ENCODE measurements around the gene ZNF76.

Gene ZNF76

DNA sequence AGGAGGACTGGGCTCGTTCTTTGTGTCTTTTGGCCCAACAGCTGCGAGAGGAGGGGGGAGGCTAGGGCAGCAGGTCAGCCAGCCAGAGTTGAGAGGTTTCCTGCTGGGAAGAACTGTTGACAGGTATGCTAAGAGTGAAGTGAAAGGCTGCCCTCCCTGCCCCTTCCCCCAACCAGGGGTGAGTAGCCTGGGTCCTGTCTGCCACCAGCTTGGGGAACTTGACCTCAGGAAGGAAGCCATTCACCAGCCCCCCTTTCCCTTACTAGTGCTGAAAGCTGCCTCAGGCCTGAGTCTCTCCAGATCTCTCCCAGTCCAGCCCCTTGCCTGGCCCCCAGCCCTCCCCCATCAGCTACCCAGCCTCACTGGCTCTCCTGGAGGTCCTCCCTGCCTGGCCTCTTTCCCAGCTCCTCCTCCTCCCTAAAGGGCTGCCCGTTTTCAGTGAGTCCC lies 20.7 kb upstream of the ZNF76 start:
- peaks cover 7% of the 10 kb centered on the region for H3K4me1 ChIP-seq (ENCODE audit: control insufficient read depth, insufficient read depth, low read length)
- no peak overlapping the region for H3K4me3 ChIP-seq (ENCODE audit: low read length)
- no peak overlapping the region for H3K9ac ChIP-seq (ENCODE audit: low read length)
- H3K27me3 ChIP-seq (replicated peaks; ENCODE audit: control insufficient read depth, insufficient read depth, low read length) = no peaks in the 10 kb centered on the region
- H3K9me3 ChIP-seq (ENCODE audit: control insufficient read depth, low read length) = peaks cover 4% of the 10 kb centered on the region
- no peak for DNase-seq (ENCODE audit: low read depth)
- H3K36me3 ChIP-seq (ENCODE audit: control insufficient read depth, insufficient read depth, low read length, severe bottlenecking) = peaks cover 22% of the 10 kb centered on the region

DNA sequence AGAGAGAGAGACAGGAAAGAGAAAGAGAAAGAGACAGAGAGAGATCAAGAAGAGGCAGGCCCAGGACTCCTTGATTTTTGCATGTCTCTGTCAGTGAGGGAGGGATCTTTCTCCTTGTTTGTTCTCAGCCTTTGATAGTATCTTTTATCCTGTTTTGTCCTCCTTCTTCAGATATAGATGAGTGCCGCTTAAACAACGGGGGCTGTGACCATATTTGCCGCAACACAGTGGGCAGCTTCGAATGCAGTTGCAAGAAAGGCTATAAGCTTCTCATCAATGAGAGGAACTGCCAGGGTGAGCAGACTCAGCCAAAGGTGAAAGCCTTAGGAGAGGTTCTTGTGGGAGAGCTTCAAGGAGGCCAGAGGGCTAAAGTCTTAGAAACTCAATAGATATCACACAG lies 20.0 kb upstream of the ZNF76 start:
- no peaks in the 10 kb centered on the region for H3K27me3 ChIP-seq (replicated peaks; ENCODE audit: control insufficient read depth, insufficient read depth, low read length)
- H3K4me1 ChIP-seq (ENCODE audit: control insufficient read depth, insufficient read depth, low read length) = peaks cover 7% of the 10 kb centered on the region
- DNase-seq (ENCODE audit: low read depth) = no peak
- no peak overlapping the region for H3K4me3 ChIP-seq (ENCODE audit: low read length)
- no peak overlapping the region for H3K9ac ChIP-seq (ENCODE audit: low read length)
- peaks cover 19% of the 10 kb centered on the region for H3K36me3 ChIP-seq (ENCODE audit: control insufficient read depth, insufficient read depth, low read length, severe bottlenecking)
- H3K9me3 ChIP-seq (ENCODE audit: control insufficient read depth, low read length) = peaks cover 4% of the 10 kb centered on the region

DNA sequence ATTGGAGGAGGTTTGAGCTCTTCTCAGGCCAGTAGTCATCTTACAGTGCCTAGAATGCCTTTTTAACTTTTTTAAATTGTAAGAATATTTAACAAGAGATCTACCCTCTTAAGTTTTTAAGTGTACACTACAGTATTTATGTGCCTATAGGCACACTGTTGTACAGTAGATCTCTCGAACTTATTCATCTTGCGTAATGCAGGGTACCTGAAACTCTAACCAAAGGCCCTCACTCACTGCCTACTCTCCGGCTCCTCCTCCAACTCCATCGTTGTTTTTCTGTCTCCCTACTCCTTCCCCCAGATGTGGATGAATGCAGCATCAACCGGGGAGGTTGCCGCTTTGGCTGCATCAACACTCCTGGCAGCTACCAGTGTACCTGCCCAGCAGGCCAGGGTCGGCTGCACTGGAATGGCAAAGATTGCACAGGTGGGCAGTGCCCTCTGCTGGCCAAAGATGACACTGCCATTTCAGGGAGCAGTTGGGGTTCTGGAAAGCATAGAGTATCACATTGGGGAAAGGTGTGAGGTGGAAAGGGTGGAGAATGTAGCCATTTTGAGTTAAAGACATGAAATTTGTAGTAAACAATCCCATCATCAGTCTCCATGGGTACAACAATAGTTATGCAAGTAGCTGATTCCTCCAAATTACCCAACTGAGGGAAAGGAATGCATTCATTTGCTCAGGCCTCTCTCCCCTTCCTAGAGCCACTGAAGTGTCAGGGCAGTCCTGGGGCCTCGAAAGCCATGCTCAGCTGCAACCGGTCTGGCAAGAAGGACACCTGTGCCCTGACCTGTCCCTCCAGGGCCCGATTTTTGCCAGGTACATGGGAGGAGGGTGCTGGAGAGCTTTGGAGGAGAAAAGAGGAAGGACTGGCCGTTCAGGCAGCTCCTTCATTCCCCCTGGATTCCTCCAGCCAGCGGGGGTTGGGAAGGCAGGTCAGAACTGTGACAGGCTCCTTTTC lies 18.4 kb upstream of the ZNF76 start:
- H3K36me3 ChIP-seq (ENCODE audit: control insufficient read depth, insufficient read depth, low read length, severe bottlenecking) = peaks cover 33% of the 10 kb centered on the region
- no peaks in the 10 kb centered on the region for H3K27me3 ChIP-seq (replicated peaks; ENCODE audit: control insufficient read depth, insufficient read depth, low read length)
- no peaks in the 10 kb centered on the region for H3K9me3 ChIP-seq (ENCODE audit: control insufficient read depth, low read length)
- peak; percentile 79 for DNase-seq (ENCODE audit: low read depth)
- H3K4me1 ChIP-seq (ENCODE audit: control insufficient read depth, insufficient read depth, low read length) = peaks cover 7% of the 10 kb centered on the region
- no peak overlapping the region for H3K4me3 ChIP-seq (ENCODE audit: low read length)
- no peak overlapping the region for H3K9ac ChIP-seq (ENCODE audit: low read length)

DNA sequence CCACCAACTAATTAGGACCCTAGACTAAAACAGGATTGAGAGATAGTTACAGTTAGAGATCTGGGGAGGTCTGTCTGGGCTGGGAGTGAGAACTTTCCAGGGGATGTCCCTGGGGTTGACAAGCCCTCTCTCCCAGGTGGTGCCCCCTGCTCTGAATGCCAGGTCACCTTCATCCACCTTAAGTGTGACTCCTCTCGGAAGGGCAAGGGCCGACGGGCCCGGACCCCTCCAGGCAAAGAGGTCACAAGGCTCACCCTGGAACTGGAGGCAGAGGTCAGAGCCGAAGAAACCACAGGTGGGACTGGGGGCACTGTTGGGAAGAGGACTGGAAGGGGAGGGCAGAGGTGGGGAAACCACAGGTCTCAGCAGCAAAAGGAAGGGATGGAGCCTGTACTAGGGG lies 17.0 kb upstream of the ZNF76 start:
- no peaks in the 10 kb centered on the region for H3K27me3 ChIP-seq (replicated peaks; ENCODE audit: control insufficient read depth, insufficient read depth, low read length)
- H3K9me3 ChIP-seq (ENCODE audit: control insufficient read depth, low read length) = no peaks in the 10 kb centered on the region
- H3K36me3 ChIP-seq (ENCODE audit: control insufficient read depth, insufficient read depth, low read length, severe bottlenecking) = peaks cover 37% of the 10 kb centered on the region
- H3K4me1 ChIP-seq (ENCODE audit: control insufficient read depth, insufficient read depth, low read length) = peaks cover 7% of the 10 kb centered on the region
- no peak for DNase-seq (ENCODE audit: low read depth)
- no peak overlapping the region for H3K9ac ChIP-seq (ENCODE audit: low read length)
- no peak overlapping the region for H3K4me3 ChIP-seq (ENCODE audit: low read length)

DNA sequence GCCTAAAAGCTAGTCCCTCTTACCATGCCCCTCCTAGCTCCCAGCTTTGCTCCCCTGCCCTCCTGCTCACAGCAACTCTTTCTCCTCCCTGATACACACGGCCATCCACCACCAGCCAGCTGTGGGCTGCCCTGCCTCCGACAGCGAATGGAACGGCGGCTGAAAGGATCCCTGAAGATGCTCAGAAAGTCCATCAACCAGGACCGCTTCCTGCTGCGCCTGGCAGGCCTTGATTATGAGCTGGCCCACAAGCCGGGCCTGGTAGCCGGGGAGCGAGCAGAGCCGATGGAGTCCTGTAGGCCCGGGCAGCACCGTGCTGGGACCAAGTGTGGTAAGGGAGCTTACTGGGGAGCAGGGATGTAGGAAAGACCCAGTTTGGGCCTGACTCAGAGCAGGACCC lies 16.6 kb upstream of the ZNF76 start:
- DNase-seq (ENCODE audit: low read depth) = no peak
- Histone ChIP-seq H3K36me3 (ENCODE audit: control insufficient read depth, insufficient read depth, low read length, severe bottlenecking) (peaks cover 37% of the 10 kb centered on the region), H3K27me3 (replicated peaks; ENCODE audit: control insufficient read depth, insufficient read depth, low read length) (no peaks in the 10 kb centered on the region)

DNA sequence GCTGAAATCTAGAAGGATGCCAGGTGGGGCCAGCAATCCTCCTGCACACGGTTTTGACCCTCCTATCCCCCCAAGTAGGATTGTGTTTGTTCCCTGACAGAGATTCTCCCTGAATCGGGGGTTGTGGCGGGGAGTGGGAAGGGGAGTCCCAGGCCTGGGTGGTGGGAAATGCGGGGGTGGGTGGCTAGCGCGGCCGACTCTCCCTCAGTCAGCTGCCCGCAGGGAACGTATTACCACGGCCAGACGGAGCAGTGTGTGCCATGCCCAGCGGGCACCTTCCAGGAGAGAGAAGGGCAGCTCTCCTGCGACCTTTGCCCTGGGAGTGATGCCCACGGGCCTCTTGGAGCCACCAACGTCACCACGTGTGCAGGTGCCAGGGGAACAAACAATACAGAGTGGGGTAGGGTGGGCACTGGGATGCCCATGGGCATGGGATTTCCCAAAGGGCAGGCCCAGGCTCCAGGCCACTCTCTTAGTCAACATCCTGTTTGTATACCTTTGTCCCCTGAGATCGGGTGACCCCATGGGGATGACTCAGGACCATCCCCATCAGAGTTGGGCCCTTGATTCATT lies 16.1 kb upstream of the ZNF76 start:
- Histone ChIP-seq H3K4me3 (ENCODE audit: low read length) (no peak overlapping the region), H3K4me1 (ENCODE audit: control insufficient read depth, insufficient read depth, low read length) (peaks cover 10% of the 10 kb centered on the region), H3K27me3 (replicated peaks; ENCODE audit: control insufficient read depth, insufficient read depth, low read length) (no peaks in the 10 kb centered on the region), H3K36me3 (ENCODE audit: control insufficient read depth, insufficient read depth, low read length, severe bottlenecking) (peaks cover 34% of the 10 kb centered on the region), H3K9ac (ENCODE audit: low read length) (no peak overlapping the region), H3K9me3 (ENCODE audit: control insufficient read depth, low read length) (no peaks in the 10 kb centered on the region)
- DNase-seq (ENCODE audit: low read depth) = no peak

More for the DNA sequence above, 16.6 kb upstream of the ZNF76 start:
- Histone ChIP-seq H3K9ac (ENCODE audit: low read length) (no peak overlapping the region), H3K4me3 (ENCODE audit: low read length) (no peak overlapping the region), H3K4me1 (ENCODE audit: control insufficient read depth, insufficient read depth, low read length) (peaks cover 7% of the 10 kb centered on the region), H3K9me3 (ENCODE audit: control insufficient read depth, low read length) (no peaks in the 10 kb centered on the region)

DNA sequence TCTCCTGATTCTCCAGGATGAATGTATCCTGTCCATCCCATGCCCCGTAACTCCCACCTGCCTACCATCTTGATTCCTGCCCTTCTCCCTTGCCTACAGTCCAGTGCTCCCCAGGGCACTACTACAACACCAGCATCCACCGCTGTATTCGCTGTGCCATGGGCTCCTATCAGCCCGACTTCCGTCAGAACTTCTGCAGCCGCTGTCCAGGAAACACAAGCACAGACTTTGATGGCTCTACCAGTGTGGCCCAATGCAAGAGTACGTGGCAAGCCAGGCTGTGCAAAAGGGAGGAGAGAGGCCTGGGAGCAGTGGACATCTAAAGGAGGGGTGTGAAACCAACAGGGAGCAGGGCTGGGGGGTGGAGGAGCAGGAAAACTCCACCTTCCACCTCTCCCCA lies 15.0 kb upstream of the ZNF76 start:
- Histone ChIP-seq H3K4me1 (ENCODE audit: control insufficient read depth, insufficient read depth, low read length) (peaks cover 19% of the 10 kb centered on the region), H3K27me3 (replicated peaks; ENCODE audit: control insufficient read depth, insufficient read depth, low read length) (no peaks in the 10 kb centered on the region), H3K4me3 (ENCODE audit: low read length) (no peak overlapping the region), H3K9me3 (ENCODE audit: control insufficient read depth, low read length) (no peaks in the 10 kb centered on the region), H3K9ac (ENCODE audit: low read length) (no peak overlapping the region), H3K36me3 (ENCODE audit: control insufficient read depth, insufficient read depth, low read length, severe bottlenecking) (peaks cover 33% of the 10 kb centered on the region)
- DNase-seq (ENCODE audit: low read depth) = no peak

DNA sequence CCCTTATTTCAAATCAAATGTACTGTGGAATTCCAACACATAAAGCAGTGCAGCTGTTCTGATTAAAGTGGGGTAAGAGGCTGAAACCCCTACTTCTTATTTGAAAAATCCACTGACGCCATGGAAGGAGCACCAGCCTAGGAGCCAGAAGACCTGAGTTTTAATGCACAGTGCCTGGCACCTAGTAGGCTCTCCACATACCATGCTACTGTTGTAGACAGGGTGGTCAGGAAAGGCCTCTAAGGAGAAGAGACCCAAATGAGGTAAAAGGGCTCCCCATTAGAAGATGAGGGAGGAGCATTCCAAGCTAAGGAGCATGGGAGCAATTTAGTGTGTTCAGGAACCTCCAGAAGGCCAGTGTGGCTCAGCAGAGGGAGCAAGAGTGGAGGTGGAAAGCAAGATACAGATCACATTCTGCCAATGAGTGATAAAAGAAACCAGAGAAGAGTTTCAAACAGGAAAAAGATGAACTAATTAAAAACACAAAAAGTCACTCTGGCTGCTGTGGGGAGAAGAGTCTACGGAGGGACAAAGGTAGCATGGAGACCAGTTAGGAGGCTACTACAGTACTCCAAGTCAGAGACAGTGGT lies 11.8 kb upstream of the ZNF76 start:
- DNase-seq (ENCODE audit: low read depth) = no peak
- H3K4me3 ChIP-seq (ENCODE audit: low read length) = no peak overlapping the region
- no peak overlapping the region for H3K9ac ChIP-seq (ENCODE audit: low read length)
- no peaks in the 10 kb centered on the region for H3K27me3 ChIP-seq (replicated peaks; ENCODE audit: control insufficient read depth, insufficient read depth, low read length)
- peaks cover 14% of the 10 kb centered on the region for H3K4me1 ChIP-seq (ENCODE audit: control insufficient read depth, insufficient read depth, low read length)
- H3K9me3 ChIP-seq (ENCODE audit: control insufficient read depth, low read length) = no peaks in the 10 kb centered on the region
- H3K36me3 ChIP-seq (ENCODE audit: control insufficient read depth, insufficient read depth, low read length, severe bottlenecking) = peaks cover 27% of the 10 kb centered on the region

DNA sequence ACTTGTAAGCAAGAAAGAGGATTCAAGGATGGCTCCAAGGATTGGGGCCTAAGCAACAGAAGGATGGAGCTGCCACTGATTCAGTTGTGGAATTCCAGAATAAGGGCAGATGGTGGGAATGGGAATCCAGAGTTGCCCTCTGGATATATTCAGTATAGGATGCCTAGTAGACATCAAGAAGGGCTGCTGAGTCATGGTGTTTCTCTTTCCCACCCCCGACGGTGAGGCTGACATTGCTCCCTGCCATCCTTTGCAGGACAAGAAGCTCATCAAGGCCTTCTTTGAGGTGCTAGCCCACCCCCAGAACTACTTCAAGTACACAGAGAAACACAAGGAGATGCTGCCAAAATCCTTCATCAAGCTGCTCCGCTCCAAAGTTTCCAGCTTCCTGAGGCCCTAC lies 11.2 kb upstream of the ZNF76 start:
- no peaks in the 10 kb centered on the region for H3K27me3 ChIP-seq (replicated peaks; ENCODE audit: control insufficient read depth, insufficient read depth, low read length)
- H3K36me3 ChIP-seq (ENCODE audit: control insufficient read depth, insufficient read depth, low read length, severe bottlenecking) = peaks cover 27% of the 10 kb centered on the region
- no peak for DNase-seq (ENCODE audit: low read depth)
- no peaks in the 10 kb centered on the region for H3K9me3 ChIP-seq (ENCODE audit: control insufficient read depth, low read length)
- no peak overlapping the region for H3K9ac ChIP-seq (ENCODE audit: low read length)
- peaks cover 14% of the 10 kb centered on the region for H3K4me1 ChIP-seq (ENCODE audit: control insufficient read depth, insufficient read depth, low read length)
- H3K4me3 ChIP-seq (ENCODE audit: low read length) = no peak overlapping the region

DNA sequence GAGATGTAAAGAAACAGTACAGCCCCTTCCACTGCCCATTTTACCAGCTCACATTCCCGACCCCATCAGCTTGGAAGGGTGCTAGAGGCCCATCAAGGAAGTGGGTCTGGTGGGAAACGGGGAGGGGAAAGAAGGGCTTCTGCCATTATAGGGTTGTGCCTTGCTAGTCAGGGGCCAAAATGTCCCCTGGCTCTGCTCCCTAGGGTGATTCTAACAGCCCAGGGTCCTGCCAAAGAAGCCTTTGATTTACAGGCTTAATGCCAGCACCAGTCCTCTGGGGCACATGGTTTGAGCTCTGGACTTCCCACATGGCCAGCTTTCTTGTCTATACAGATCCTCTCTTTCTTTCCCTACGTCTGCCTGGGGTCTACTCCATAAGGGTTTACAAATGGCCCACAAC lies 10.6 kb upstream of the ZNF76 start:
- H3K4me1 ChIP-seq (ENCODE audit: control insufficient read depth, insufficient read depth, low read length) = peaks cover 14% of the 10 kb centered on the region
- DNase-seq (ENCODE audit: low read depth) = no peak
- no peak overlapping the region for H3K4me3 ChIP-seq (ENCODE audit: low read length)
- peaks cover 23% of the 10 kb centered on the region for H3K36me3 ChIP-seq (ENCODE audit: control insufficient read depth, insufficient read depth, low read length, severe bottlenecking)
- H3K9ac ChIP-seq (ENCODE audit: low read length) = no peak overlapping the region
- no peaks in the 10 kb centered on the region for H3K9me3 ChIP-seq (ENCODE audit: control insufficient read depth, low read length)
- no peaks in the 10 kb centered on the region for H3K27me3 ChIP-seq (replicated peaks; ENCODE audit: control insufficient read depth, insufficient read depth, low read length)

DNA sequence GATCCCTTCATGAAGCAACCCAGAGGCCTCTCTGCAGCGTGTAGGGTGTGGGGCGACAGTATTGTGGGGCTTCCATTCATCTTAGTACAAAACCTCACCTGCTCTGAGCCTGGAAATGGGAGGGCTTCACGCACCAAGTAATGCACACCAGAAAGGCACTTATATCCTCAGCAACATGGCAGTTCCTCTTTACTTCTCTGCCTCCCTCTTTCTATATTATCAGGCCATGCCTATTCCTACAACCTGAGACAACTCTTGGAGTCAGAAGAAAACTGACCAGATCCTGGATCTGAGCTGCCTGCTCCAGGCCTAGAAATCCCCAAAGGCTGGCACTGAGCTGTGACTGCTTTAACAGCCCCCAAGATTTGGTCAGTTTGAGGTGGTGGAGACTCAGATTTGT lies 7.6 kb upstream of the ZNF76 start:
- peaks cover 14% of the 10 kb centered on the region for H3K4me1 ChIP-seq (ENCODE audit: control insufficient read depth, insufficient read depth, low read length)
- no peak overlapping the region for H3K4me3 ChIP-seq (ENCODE audit: low read length)
- DNase-seq (ENCODE audit: low read depth) = no peak
- no peaks in the 10 kb centered on the region for H3K9me3 ChIP-seq (ENCODE audit: control insufficient read depth, low read length)
- no peaks in the 10 kb centered on the region for H3K36me3 ChIP-seq (ENCODE audit: control insufficient read depth, insufficient read depth, low read length, severe bottlenecking)
- H3K9ac ChIP-seq (ENCODE audit: low read length) = no peak overlapping the region
- no peaks in the 10 kb centered on the region for H3K27me3 ChIP-seq (replicated peaks; ENCODE audit: control insufficient read depth, insufficient read depth, low read length)

All from adipocyte (in vitro differentiated cells).